Upper lobe of right lung (tissue), 1 donor: ENCODE data around the gene AGK. TPM values are rescaled to one million over a fixed set of nuclear protein-coding genes. Genes with fewer than 3 reads are reported as not detected.
"Not testable (repeated sequence)": the region's sequence is repeated elsewhere in the genome, so short reads cannot be mapped to it uniquely, and the experiment has no call there.

Experiments used
- ATAC-seq: fragments of 200-7000 bp; cut with Tn5 transposase; one replicate; pipeline ENCODE4 v1.9.1; 2020; ENCODE audit warnings: mild to moderate bottlenecking, moderate library complexity
- DNase-seq: peaks from one replicate; pipeline ENCODE4 v3.0.0-alpha.2; 2020
- H3K27ac ChIP-seq: fragments of 200-600 bp; one replicate; pipeline ENCODE4 v1.8.0; 2022
- H3K27me3 ChIP-seq: fragments of 200-600 bp; one replicate; pipeline ENCODE4 v1.8.0; 2022; ENCODE audit warnings: mild to moderate bottlenecking
- H3K36me3 ChIP-seq: fragments of 200-600 bp; one replicate; pipeline ENCODE4 v1.8.0; 2022
- H3K4me1 ChIP-seq: fragments of 200-600 bp; one replicate; pipeline ENCODE4 v1.8.0; 2022
- H3K4me3 ChIP-seq: fragments of 200-600 bp; one replicate; pipeline ENCODE4 v1.8.0; 2022; ENCODE audit warnings: mild to moderate bottlenecking
- H3K9me3 ChIP-seq: fragments of 200-600 bp; one replicate; pipeline ENCODE4 v1.8.0; 2022
- CTCF ChIP-seq: fragments of 200-600 bp; IDR thresholded peaks from one replicate; pipeline ENCODE4 v1.8.0; 2022; ENCODE audit warnings: antibody characterized with exemption
- intact Hi-C: fragments of 100-400 bp; cut with DNase I; formaldehyde crosslinking; loops from one replicate; pipeline ENCODE4 v1.11.0; 2022
- total RNA-seq: library from RNA; stranded (reverse); fragmentation: NEBNext Ultra II Directional; extraction: Animal tissue kit (Norgen Biotek cat#: 25700); gene quantifications from one replicate; pipeline ENCODE4 v1.2.1, GENCODE V29; 2021
- donor health status: DM: no; HTN: yes; CAD: no; lungs with severe emphysema.

The AGK gene
- total RNA-seq, 1 donor from 2014 or later: 17.5 TPM

- Histone ChIP-seq H3K36me3 (peaks cover 27% of the 10 kb centered on the region), H3K27me3 (no peaks in the 10 kb centered on the region), H3K9me3 (no peaks in the 10 kb centered on the region), H3K4me1 (no peaks in the 10 kb centered on the region), H3K27ac (peak overlapping the region; percentile 4), H3K4me3 (no peak overlapping the region)
- DNase-seq (no peak), ATAC-seq (no peak)
- intact Hi-C loops: no loop called here
- no peak for TF ChIP-seq CTCF
Observed at GRCh38 chr7:141686670-141687069, 135.5 kb downstream of the AGK start.

- Histone ChIP-seq H3K27me3 (no peaks in the 10 kb centered on the region), H3K4me3 (no peak overlapping the region), H3K27ac (no peak overlapping the region), H3K9me3 (no peaks in the 10 kb centered on the region), H3K36me3 (peaks cover 17% of the 10 kb centered on the region), H3K4me1 (no peaks in the 10 kb centered on the region)
- TF ChIP-seq CTCF: no peak
- DNase-seq: no peak
- intact Hi-C loops: no loop called here
- no peak for ATAC-seq
Observed at GRCh38 chr7:141688043-141688442, 136.8 kb downstream of the AGK start.

GRCh38 chr7:141689072-141689825 lies 138.0 kb downstream of the AGK start:
- H3K27ac ChIP-seq, H3K27me3 ChIP-seq, ATAC-seq, intact Hi-C loops, H3K4me1 ChIP-seq, H3K4me3 ChIP-seq, H3K9me3 ChIP-seq, DNase-seq: not testable (repeated sequence)
- H3K36me3 ChIP-seq: peaks cover 11% of the 10 kb centered on the region

- Histone ChIP-seq H3K4me1 (peaks cover 11% of the 10 kb centered on the region), H3K4me3 (no peak overlapping the region), H3K27me3 (no peaks in the 10 kb centered on the region), H3K36me3 (no peaks in the 10 kb centered on the region), H3K27ac (no peak overlapping the region), H3K9me3 (no peaks in the 10 kb centered on the region)
- intact Hi-C loops: no loop called here
- ATAC-seq (no peak), DNase-seq (no peak)
- no peak for TF ChIP-seq CTCF
Observed at GRCh38 chr7:141691540-141691939, 140.3 kb downstream of the AGK start.

GRCh38 chr7:141691961-141692360 lies 140.8 kb downstream of the AGK start:
- no peaks in the 10 kb centered on the region for H3K27me3 ChIP-seq
- DNase-seq: no peak
- no peaks in the 10 kb centered on the region for H3K36me3 ChIP-seq
- H3K4me1 ChIP-seq: peaks cover 16% of the 10 kb centered on the region
- no peak for TF ChIP-seq CTCF
- no peaks in the 10 kb centered on the region for H3K9me3 ChIP-seq
- intact Hi-C loops: no loop called here
- no peak overlapping the region for H3K4me3 ChIP-seq
- H3K27ac ChIP-seq: no peak overlapping the region
- no peak for ATAC-seq

GRCh38 chr7:141693082-141693481 lies 141.9 kb downstream of the AGK start:
- no peak for TF ChIP-seq CTCF
- H3K27me3 ChIP-seq: no peaks in the 10 kb centered on the region
- peaks cover 27% of the 10 kb centered on the region for H3K4me1 ChIP-seq
- ATAC-seq (no peak), DNase-seq (no peak)
- H3K36me3 ChIP-seq: no peaks in the 10 kb centered on the region
- no peaks in the 10 kb centered on the region for H3K9me3 ChIP-seq
- intact Hi-C loops: no loop called here
- H3K27ac ChIP-seq: no peak overlapping the region
- H3K4me3 ChIP-seq: no peak overlapping the region
